RWPE1 (cell line): ENCODE results near the gene ARSH.
"Not testable (repeated sequence)": the region's sequence is repeated elsewhere in the genome, so short reads cannot be mapped to it uniquely, and the experiment has no call there.

Experiments used
- CTCF ChIA-PET: fragments of 350-600 bp; sonication (Branson Sonifier 250); formaldehyde crosslinking; extraction: SDS; loops from one replicate; lab custom pipeline; 2021; lab: Yijun Ruan, JAX
- POLR2A ChIA-PET: fragments of 400-600 bp; formaldehyde crosslinking; extraction: SDS; loops from one replicate; lab custom pipeline; 2020; ENCODE audit warnings: antibody characterized with exemption; ENCODE audit not compliant: low non-redundant PET; lab: Yijun Ruan, JAX
- DNase-seq: peaks from one replicate; pipeline ENCODE4 v3.0.0; 2012; ENCODE audit warnings: low spot score
- H3K27ac ChIP-seq: fragments of 450-650 bp; 2 replicates; pipeline ENCODE4 v1.5.1; 2017
- TF ChIP-seq, protein P1 (sequence below): fragments of 450-650 bp; conservative IDR thresholded peaks from 2 replicates; pipeline ENCODE4 v1.5.1; 2017; ENCODE audit warnings: low read depth, mild to moderate bottlenecking

ARSH gene

GRCh38 chrX:3029129-3029528, 22.8 kb downstream of the ARSH start:
- TF ChIP-seq, protein P1, sequence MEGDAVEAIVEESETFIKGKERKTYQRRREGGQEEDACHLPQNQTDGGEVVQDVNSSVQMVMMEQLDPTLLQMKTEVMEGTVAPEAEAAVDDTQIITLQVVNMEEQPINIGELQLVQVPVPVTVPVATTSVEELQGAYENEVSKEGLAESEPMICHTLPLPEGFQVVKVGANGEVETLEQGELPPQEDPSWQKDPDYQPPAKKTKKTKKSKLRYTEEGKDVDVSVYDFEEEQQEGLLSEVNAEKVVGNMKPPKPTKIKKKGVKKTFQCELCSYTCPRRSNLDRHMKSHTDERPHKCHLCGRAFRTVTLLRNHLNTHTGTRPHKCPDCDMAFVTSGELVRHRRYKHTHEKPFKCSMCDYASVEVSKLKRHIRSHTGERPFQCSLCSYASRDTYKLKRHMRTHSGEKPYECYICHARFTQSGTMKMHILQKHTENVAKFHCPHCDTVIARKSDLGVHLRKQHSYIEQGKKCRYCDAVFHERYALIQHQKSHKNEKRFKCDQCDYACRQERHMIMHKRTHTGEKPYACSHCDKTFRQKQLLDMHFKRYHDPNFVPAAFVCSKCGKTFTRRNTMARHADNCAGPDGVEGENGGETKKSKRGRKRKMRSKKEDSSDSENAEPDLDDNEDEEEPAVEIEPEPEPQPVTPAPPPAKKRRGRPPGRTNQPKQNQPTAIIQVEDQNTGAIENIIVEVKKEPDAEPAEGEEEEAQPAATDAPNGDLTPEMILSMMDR = no peak
- no peak overlapping the region for H3K27ac ChIP-seq
- ChIA-PET POLR2A (no interaction called here), CTCF (no interaction called here)
- no peak for DNase-seq

DNA sequence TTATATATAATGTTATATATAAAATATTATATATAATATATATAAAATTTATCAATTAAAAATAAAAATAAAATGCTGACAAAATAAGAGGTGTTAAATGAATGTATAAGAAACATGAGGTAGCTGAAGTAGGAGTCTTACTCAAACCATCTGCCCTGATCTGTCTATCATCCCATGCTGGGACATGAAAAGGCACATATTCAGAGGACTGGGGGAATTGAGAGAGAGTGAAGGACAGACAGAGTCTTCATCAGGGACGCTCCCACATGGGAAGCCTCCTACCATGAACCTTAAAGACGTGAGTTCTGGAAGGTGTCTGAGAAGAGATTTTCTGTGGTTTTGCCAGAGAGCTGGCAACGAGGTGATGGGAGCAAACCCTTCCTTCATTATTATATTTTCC, 30.9 kb downstream of the ARSH start:
- ChIA-PET POLR2A (no interaction called here), CTCF (no interaction called here)
- no peak overlapping the region for H3K27ac ChIP-seq
- TF ChIP-seq, protein P1 = no peak
- no peak for DNase-seq

DNA sequence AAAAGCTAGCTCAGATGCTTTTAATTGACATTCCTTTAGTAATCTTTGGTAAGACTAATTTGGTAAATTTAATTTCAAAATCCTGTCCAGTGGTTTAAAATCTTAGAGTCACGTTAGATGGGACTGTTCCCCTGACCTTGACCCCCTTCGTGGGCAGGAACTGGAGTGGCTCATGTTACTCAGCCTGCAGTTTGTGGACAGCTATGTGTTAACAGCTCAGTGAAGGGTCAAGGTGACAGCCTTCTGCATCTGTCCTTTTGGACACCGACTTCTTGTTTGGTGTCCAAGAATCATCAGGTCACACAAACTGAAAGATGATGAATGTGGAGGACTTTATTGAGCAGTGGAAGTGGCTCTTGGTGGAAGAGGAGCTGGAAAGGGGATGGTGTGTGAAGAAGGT, 37.9 kb downstream of the ARSH start:
- DNase-seq = no peak
- no peak overlapping the region for H3K27ac ChIP-seq
- CTCF ChIA-PET = no interaction called here
- POLR2A ChIA-PET = no interaction called here
- TF ChIP-seq, protein P1 = no peak

DNA sequence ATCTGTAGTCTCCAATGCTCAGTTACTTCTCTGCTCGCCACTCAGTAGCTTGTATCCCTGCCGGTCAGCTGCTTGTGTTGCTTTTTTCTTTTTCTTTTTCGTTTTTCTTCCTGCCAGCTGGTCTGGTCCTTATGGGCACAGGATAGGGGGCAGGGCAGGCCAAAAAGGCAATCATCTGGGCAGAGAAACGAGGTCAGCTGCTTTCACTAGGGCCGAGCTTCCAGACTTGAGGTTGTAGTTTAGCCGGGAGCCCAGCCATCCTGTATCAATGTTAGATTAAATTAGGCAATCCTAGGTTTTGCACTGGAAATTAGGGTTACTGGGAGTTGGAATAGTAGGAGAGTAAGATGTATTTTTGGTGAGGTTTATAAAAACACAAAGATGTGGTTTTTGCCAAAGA, 38.3 kb downstream of the ARSH start:
- DNase-seq = no peak
- TF ChIP-seq, protein P1 = no peak
- ChIA-PET POLR2A (no interaction called here), CTCF (interaction anchor here (0.6 kb wide), 1 partner anchor 37 kb away, joined by 4 read pairs; no protein-coding TSS in a partner anchor)
- H3K27ac ChIP-seq = no peak overlapping the region

- DNase-seq = no peak
- TF ChIP-seq, protein P1 = no peak
- CTCF ChIA-PET = no interaction called here
- POLR2A ChIA-PET = no interaction called here
- no peak overlapping the region for H3K27ac ChIP-seq
Measured at GRCh38 chrX:3046253-3047240, 40.2 kb downstream of the ARSH start.

DNA sequence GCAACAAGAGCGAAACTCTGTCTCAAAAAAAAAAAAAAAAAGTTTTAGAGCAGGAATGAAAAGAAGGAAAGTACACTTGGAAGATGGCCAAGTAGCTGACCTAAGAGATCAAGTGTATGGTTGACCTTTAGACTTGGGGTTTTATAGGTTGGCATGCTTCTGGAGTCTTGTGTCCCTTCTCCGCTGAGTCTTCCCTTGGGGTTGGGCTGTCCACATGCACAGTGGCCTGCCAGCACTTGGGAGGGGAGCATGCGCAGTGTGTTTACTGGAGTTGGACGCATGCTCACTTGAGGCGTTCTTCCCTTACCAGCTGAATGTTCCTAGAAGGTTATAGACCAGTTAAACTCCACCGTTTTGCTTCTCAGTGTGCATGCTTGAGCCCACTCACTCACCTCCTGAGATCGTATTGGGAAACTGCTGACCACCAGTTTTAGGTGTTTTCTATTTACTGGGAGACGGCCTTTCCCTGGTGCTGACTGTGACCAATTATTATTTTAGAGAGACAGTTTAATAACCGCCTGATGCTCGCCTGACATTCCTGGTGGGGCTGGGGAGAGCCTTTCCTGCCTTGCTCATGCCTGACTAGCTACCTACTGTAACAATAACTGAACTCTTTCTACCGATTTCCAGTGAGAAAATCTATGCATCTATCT, 44.3 kb downstream of the ARSH start:
- POLR2A ChIA-PET, H3K27ac ChIP-seq, DNase-seq: not testable (repeated sequence)
- CTCF ChIA-PET = interaction anchor here (0.5 kb wide), 1 partner anchor 175 kb away, joined by 4 read pairs; no protein-coding TSS in a partner anchor
